Testis (tissue), 3 donors: ENCODE data around the gene CTDP1. TPM values are rescaled to one million over a fixed set of nuclear protein-coding genes. Genes with fewer than 3 reads are reported as not detected.

ENCODE experiments used
- DNase-seq: peaks from one replicate; pipeline ENCODE4 v3.0.0-alpha.2; 2019
- H3K27ac ChIP-seq, 2 donors: fragments of 200-600 bp; sonication (generic); one replicate each; pipeline ENCODE4 v1.5.1; 2019
- H3K27me3 ChIP-seq: fragments of 200-600 bp; sonication (generic); one replicate; pipeline ENCODE4 v1.5.1; 2019
- H3K36me3 ChIP-seq: fragments of 200-600 bp; sonication (generic); one replicate; pipeline ENCODE4 v1.5.1; 2017; ENCODE audit warnings: low read depth; ENCODE audit errors: missing control alignments
- H3K4me1 ChIP-seq: fragments of 200-600 bp; sonication (generic); one replicate; pipeline ENCODE4 v1.5.1; 2019
- H3K4me3 ChIP-seq, 2 donors: fragments of 200-600 bp; sonication (generic); one replicate each; pipeline ENCODE4 v1.5.1; 2017 to 2019
- H3K9me3 ChIP-seq: fragments of 200-600 bp; sonication (generic); one replicate; pipeline ENCODE4 v1.5.1; 2017
- CTCF ChIP-seq, 3 experiments: fragments of 450-650 bp in 2 of 3; fragments of 200-600 bp in 1 of 3; sonication (generic) in 1 of 3; IDR thresholded peaks; one replicate each; pipeline ENCODE4 v1.5.1; 2016 to 2019; ENCODE audit warnings: antibody characterized with exemption in 3 of 3, mild to moderate bottlenecking in 2 of 3, moderate library complexity in 1 of 3
- POLR2A ChIP-seq: fragments of 450-650 bp; IDR thresholded peaks from one replicate; pipeline ENCODE4 v1.6.1; 2017; ENCODE audit warnings: antibody characterized with exemption, mild to moderate bottlenecking, moderate library complexity
- whole genome bisulfite sequencing, 2 donors: methylation state at CpG; one replicate each; pipeline ENCODE4 v1.1.5; 2018; 5-methylcytosine and 5-hydroxymethylcytosine counted together
- intact Hi-C: fragments of 100-400 bp; cut with DNase I; formaldehyde crosslinking; loops from one replicate; pipeline ENCODE4 v1.15.1; 2023; ENCODE audit warnings: low total_unique reads
- polyA plus RNA-seq: library from polyadenylated mRNA; stranded (reverse); fragments of 350-450 nt; fragmentation: Illumina TruSeq; extraction: RNeasy Lipid Tissue Mini Kit (QIAGEN cat#74804); gene quantifications from one replicate; pipeline ENCODE4 v1.2.3, GENCODE V29; 2014; ENCODE audit warnings: low read depth, low replicate concordance; ENCODE audit not compliant: insufficient read depth
- total RNA-seq, 2 donors: library from RNA; depleted of rRNA; stranded (reverse); fragments of >200 nt; gene quantifications; one replicate each; pipeline ENCODE4 v1.2.3, GENCODE V29; 2016

Gene CTDP1
- total and polyA plus RNA-seq, 3 donors from 2014 or later = 41.0 to 51.0 (median 47.2) TPM

GRCh38 chr18:79702906-79703305 lies 23.3 kb downstream of the CTDP1 start:
- Histone ChIP-seq H3K4me1 (no peaks in the 10 kb centered on the region), H3K27me3 (no peaks in the 10 kb centered on the region), H3K27ac (no peak overlapping the region), H3K36me3 (no peaks in the 10 kb centered on the region), H3K9me3 (no peaks in the 10 kb centered on the region), H3K4me3 (no peak overlapping the region)
- TF ChIP-seq CTCF (IDR thresholded peaks at IDR 0.05) (no peak), POLR2A (no peak)
- 76 to 93% methylated on average over 5 of the region's 5 CpGs for WGBS, 2 donors
- no peak for DNase-seq
- intact Hi-C loops = no loop called here

- Histone ChIP-seq H3K4me3 (no peak overlapping the region), H3K27me3 (no peaks in the 10 kb centered on the region), H3K9me3 (no peaks in the 10 kb centered on the region), H3K27ac (no peak overlapping the region), H3K4me1 (no peaks in the 10 kb centered on the region), H3K36me3 (no peaks in the 10 kb centered on the region)
- intact Hi-C loops = no loop called here
- WGBS, 2 donors = 96 to 97% methylated on average over 24 of the region's 24 CpGs
- TF ChIP-seq CTCF (IDR thresholded peaks at IDR 0.05) (no peak), POLR2A (no peak)
- no peak for DNase-seq
Observed at GRCh38 chr18:79704631-79705030, 25.0 kb downstream of the CTDP1 start.

- no peak overlapping the region for H3K4me3 ChIP-seq
- intact Hi-C loops = no loop called here
- H3K9me3 ChIP-seq = no peaks in the 10 kb centered on the region
- H3K36me3 ChIP-seq = no peaks in the 10 kb centered on the region
- no peaks in the 10 kb centered on the region for H3K4me1 ChIP-seq
- H3K27ac ChIP-seq = no peak overlapping the region
- TF ChIP-seq CTCF (IDR thresholded peaks at IDR 0.05) = no peak
- no peak for TF ChIP-seq POLR2A
- no peak for DNase-seq
- WGBS, 2 donors = 94 to 99% methylated on average over 17 to 28 of the region's 28 CpGs
- no peaks in the 10 kb centered on the region for H3K27me3 ChIP-seq
Observed at GRCh38 chr18:79705272-79705671, 25.7 kb downstream of the CTDP1 start.

- no peak for DNase-seq
- no peaks in the 10 kb centered on the region for H3K36me3 ChIP-seq
- 93 to 97% methylated on average over 8 to 14 of the region's 14 CpGs for whole genome bisulfite sequencing, 2 donors
- no peak overlapping the region for H3K4me3 ChIP-seq
- no peaks in the 10 kb centered on the region for H3K4me1 ChIP-seq
- no peaks in the 10 kb centered on the region for H3K9me3 ChIP-seq
- no peak overlapping the region for H3K27ac ChIP-seq
- TF ChIP-seq POLR2A (no peak), CTCF (IDR thresholded peaks at IDR 0.05) (no peak)
- intact Hi-C loops = no loop called here
- H3K27me3 ChIP-seq = no peaks in the 10 kb centered on the region
Observed at GRCh38 chr18:79706006-79706405, 26.4 kb downstream of the CTDP1 start.

- intact Hi-C loops = no loop called here
- H3K9me3 ChIP-seq = no peaks in the 10 kb centered on the region
- TF ChIP-seq POLR2A = no peak
- TF ChIP-seq CTCF (IDR thresholded peaks at IDR 0.05) = no peak
- no peaks in the 10 kb centered on the region for H3K4me1 ChIP-seq
- H3K27ac ChIP-seq = no peak overlapping the region
- no peaks in the 10 kb centered on the region for H3K36me3 ChIP-seq
- no peaks in the 10 kb centered on the region for H3K27me3 ChIP-seq
- 95 to 97% methylated on average over 16 of the region's 16 CpGs for WGBS, 2 donors
- no peak for DNase-seq
- no peak overlapping the region for H3K4me3 ChIP-seq
Observed at GRCh38 chr18:79706658-79707057, 27.1 kb downstream of the CTDP1 start.
